Duodenal mucosa (tissue), 2 donors: ENCODE data around the gene RBMY1B.
"Not testable (repeated sequence)": the region's sequence is repeated elsewhere in the genome, so short reads cannot be mapped to it uniquely, and the experiment has no call there.

ENCODE experiments used
- H3K27ac ChIP-seq: one replicate; pipeline ENCODE4 v1.7.0; 2013; ENCODE audit warnings: low read depth, low read length
- H3K27me3 ChIP-seq, 2 donors: one replicate each; pipeline ENCODE4 v1.7.0; 2013; ENCODE audit warnings: low read length in 2 of 2, control low read depth in 1 of 2; ENCODE audit not compliant: insufficient read depth in 2 of 2, control insufficient read depth in 1 of 2
- H3K36me3 ChIP-seq, 2 donors: one replicate each; pipeline ENCODE4 v1.7.0; 2013; ENCODE audit warnings: low read length in 2 of 2, control low read depth in 1 of 2; ENCODE audit not compliant: insufficient read depth in 2 of 2, control insufficient read depth in 1 of 2
- H3K4me1 ChIP-seq, 2 donors: one replicate each; pipeline ENCODE4 v1.7.0; 2013; ENCODE audit warnings: low read length in 2 of 2, control low read depth in 1 of 2; ENCODE audit not compliant: insufficient read depth in 2 of 2, control insufficient read depth in 1 of 2
- H3K4me3 ChIP-seq, 2 donors: one replicate each; pipeline ENCODE4 v1.7.0; 2013; ENCODE audit warnings: low read length in 2 of 2, low read depth in 1 of 2
- H3K9ac ChIP-seq, 2 donors: one replicate each; pipeline ENCODE4 v1.7.0; 2013; ENCODE audit warnings: low read length in 2 of 2, low read depth in 1 of 2
- H3K9me3 ChIP-seq, 2 donors: one replicate each; pipeline ENCODE4 v1.7.0; 2013; ENCODE audit warnings: low read length in 2 of 2, control low read depth in 1 of 2; ENCODE audit not compliant: control insufficient read depth in 1 of 2

RBMY1B gene

GRCh38 chrY:21511038-21511437 lies at the start of gene RBMY1B:
Gene RBMY1B, plus strand, starts transcription at chrY:21511338. Its CDS starts 2,013 bp downstream, at chrY:21513351.
- H3K4me3 ChIP-seq, H3K27ac ChIP-seq, H3K36me3 ChIP-seq, H3K27me3 ChIP-seq, H3K9me3 ChIP-seq, H3K9ac ChIP-seq, H3K4me1 ChIP-seq: not testable (repeated sequence)

- not testable (repeated sequence) for H3K27ac ChIP-seq, H3K9me3 ChIP-seq, H3K4me3 ChIP-seq, H3K4me1 ChIP-seq, H3K27me3 ChIP-seq, H3K36me3 ChIP-seq, H3K9ac ChIP-seq
Measured at GRCh38 chrY:21462915-21463314, 48.2 kb upstream of the RBMY1B start.

GRCh38 chrY:21482967-21483366 lies 28.2 kb upstream of the RBMY1B start:
- H3K4me3 ChIP-seq: no peak overlapping the region
- no peaks in the 10 kb centered on the region for H3K36me3 ChIP-seq
- no peaks in the 10 kb centered on the region for H3K4me1 ChIP-seq
- H3K9me3 ChIP-seq: no peaks in the 10 kb centered on the region
- H3K9ac ChIP-seq: no peak overlapping the region
- H3K27me3 ChIP-seq: no peaks in the 10 kb centered on the region
- H3K27ac ChIP-seq: no peak overlapping the region

- H3K27ac ChIP-seq, H3K4me3 ChIP-seq, H3K9me3 ChIP-seq, H3K27me3 ChIP-seq, H3K9ac ChIP-seq, H3K36me3 ChIP-seq, H3K4me1 ChIP-seq: not testable (repeated sequence)
Measured at GRCh38 chrY:21534579-21534978, 23.4 kb downstream of the RBMY1B start, which contains the start of gene RBMY1A1. Gene RBMY1A1, plus strand, starts transcription at chrY:21534879. Its CDS starts 2,013 bp downstream, at chrY:21536892.

GRCh38 chrY:21559316-21559984 lies 48.3 kb downstream of the RBMY1B start:
- not testable (repeated sequence) for H3K4me3 ChIP-seq, H3K9me3 ChIP-seq, H3K9ac ChIP-seq, H3K27ac ChIP-seq, H3K27me3 ChIP-seq, H3K36me3 ChIP-seq, H3K4me1 ChIP-seq
